ENCODE results near the gene DNASE2B.
"Not testable (repeated sequence)": the region's sequence is repeated elsewhere in the genome, so short reads cannot be mapped to it uniquely, and the experiment has no call there.

The DNASE2B gene

DNA sequence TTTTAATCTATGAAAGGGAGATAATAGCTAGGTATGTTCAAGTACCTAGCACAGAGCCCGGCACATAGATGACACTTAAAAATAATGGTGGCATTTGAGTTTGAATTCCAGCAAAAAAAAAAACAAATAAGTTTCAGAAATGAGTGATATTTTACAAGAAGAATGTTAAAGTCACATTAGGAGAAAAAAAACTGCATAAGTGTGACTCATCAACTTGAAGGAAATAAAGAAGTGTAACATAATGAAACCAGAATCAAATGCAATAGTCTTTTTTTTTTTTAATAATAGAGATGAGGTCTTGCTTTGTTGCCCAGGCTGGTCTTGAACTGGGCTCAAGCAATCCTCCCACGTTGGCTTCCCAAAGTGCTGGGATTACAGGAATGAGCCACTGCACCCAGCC, 17.1 kb downstream of the DNASE2B start:
- no peak for DNase-seq

DNA sequence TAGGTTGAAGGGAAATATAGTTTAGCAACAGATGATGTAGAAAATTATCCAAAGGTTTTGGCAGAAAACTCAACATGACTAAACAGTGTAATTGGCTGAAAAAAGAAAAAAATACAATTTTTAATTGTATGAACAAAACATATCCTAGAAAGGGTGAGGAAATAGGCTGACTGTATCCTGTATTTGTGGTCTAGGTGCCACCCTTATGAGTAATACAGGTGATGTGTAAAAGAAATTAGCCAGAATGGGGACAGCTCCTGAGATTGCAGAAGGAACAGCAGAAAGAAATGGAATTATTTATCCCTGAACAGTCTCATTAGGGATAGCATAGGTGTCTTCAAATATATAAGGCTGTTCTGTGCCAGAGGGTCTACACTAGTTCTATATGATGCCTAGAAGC, 24.6 kb downstream of the DNASE2B start:
- no peak for DNase-seq

DNA sequence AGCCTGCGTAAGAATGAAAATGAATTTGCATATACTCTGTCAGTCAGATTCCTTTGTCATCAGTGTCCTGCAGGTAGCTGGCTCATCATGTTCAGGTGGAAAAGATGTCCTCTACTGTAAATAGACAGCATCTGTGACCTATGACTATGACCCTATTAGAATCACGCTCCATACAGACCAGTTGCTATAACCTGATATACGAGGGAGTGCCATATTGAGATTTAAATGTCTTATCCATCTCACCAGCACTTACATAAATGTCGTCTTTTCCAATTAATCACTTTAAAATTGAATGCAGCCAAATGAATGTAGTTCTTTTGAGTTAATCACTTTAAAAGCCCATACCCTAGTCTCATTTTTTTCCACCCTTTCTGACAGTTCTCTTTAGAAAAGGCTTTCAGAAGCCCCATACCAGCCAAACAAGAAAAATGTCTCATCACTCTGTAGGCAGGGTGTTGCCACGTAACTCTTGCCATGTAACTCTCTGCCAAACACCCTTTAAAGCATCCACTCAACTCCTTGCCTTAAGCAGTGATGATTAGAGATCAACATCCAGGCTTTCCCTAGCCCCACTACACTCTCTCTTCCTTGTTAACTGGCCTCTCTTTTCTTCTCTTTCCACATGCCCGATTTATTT, 26.3 kb downstream of the DNASE2B start:
- no peak for DNase-seq

DNA sequence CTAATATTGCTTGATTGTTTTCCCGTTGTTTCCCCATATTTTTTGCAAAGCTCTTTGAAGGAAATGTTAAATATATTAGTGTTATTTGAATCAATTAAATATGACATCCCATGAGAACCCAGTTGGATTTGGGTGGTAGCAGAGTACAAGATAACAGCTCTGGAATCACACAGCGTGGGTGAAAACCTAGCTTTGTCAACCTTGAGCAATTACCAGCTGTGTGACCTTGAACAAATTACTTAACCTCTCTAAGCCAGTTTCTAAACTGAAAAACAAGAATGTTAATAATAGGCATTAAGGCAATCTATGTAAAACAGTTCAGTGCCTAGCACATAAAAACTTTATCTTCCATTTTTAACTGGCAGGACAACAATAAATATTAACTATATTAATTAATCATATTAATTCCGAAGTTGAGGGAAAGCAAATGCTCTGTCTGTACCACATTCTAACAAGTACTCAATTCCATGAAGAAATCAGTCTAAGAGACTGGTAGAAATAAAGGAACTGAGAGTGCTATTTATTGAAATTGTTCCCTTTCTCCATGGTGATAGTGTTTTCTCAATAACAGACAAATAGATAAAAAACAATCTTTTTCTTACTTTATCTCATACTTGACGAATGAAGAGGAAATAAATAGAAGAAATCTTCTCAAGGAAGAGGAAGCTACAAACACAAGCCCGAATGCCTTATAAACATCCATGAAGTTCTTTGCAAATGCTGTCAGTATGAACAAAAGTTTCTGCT, 27.0 kb downstream of the DNASE2B start:
- no peak for DNase-seq

DNA sequence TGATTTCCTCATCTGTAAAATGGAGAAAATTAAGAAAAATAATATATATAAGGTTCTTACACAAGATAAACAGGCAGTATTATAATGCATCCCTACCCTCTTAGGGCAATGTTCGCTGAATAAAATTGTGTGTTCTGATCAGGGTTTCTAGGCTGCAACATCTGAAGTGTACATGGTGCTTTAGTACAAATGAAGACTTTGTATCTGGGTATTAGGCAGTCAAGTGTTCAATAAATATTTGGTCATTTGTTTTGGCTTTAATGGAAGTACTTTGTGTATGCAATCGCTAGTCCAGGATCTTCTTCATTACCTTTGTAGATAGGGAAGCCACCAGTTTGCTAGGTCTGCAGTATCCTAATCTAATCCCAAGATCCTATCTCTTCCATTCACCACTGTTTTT, 28.1 kb downstream of the DNASE2B start:
- no peak for DNase-seq

DNA sequence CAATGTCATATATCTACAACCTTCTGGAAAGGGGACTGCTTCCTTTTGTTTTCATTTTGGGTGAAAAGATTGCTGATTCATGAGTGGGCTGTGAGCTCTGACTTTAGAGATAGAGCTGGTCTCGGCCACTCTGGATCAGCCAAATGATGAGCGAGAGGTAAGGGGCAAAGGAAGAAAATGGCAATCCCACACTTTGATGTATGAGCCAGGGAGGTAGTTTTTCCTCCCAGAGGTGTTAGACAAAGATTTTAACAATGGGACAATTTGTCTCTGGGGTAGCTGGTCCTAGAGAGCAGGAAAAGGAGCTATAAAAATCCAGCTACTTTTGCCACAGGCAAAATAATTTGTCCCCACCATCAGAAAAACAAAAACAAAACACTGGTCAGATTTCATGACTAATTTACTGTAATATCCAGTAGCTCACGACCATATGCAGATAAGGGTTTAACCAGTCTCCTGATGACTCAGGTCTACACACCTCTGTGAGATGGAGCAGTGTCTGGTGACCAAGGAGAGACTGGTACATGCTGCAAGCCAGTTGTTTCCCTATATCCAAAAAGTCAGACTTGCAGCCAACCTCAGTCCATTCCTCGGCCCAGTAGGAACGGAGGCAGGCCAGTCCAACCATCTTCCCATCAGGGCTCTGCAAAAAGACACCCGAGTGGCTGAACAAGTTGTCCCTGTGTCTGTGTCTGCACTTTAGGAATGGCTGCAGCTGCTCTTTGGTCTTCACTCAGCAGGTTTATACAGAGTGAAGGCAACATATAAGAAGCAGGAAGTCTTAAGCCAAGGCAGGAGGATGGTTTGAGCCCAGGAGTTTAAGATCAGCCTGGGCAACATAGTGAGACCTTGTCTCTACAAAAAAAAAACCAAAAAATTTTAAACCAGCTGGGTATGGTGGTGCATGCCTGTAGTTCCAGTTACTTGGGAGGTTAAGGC, 29.2 kb downstream of the DNASE2B start:
- no peak for DNase-seq

DNA sequence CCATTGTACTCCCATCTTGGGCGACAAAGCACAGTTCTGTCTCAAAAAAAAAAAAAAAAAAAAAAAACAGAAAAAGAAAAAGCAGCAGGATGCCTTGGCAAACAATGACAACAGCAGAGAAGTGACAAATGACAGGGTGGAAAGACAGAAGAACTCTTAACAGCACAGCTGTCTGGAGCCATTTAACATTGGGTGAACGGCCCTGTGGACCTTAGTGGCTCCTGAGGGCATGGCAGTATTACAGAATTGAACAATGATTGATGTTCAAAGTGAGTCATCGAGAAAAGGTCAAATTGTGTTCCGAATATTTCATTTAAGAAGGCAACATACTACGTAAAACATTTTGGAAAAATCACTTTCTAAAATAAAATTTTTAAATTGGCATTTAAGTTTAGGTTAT, 30.0 kb downstream of the DNASE2B start:
- DNase-seq: no peak

DNA sequence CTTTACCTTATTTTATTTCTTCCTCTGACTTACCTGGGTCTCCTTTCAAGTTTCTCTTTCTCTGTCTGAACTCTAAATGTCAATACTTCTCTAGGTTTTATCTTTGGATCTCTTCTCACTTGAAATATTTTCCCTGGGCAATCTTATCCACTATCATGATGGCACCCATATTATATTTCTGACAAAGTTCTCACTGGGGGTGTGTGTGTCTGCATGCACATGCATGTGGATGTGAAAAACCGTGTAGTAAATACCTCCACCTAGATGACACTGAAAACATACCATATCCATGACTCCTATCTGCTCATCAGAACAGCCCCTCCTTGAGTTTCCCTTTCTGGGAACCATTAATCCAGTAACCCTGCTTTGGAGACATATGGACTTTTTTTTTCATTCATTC, 30.9 kb downstream of the DNASE2B start:
- no peak for DNase-seq

DNA sequence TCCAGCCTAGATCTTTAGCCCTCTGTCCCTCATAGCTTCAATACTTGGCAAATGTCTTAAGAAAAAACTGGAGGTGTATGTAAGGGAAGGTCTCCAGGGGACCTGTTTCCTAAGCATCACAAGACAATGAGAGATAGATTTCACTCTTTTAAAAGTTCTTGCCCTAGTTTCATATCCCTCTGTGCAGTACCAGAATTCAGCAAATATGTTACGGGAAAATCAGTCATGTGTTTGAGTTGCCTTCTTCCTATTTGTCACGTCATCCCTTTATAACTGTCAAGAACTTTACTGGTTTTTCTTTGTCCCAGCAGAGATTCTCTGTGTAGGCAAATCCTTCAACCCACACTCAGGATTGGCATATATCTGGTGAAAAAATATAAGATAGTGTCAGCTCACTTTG, 32.3 kb downstream of the DNASE2B start:
- no peak for DNase-seq

DNA sequence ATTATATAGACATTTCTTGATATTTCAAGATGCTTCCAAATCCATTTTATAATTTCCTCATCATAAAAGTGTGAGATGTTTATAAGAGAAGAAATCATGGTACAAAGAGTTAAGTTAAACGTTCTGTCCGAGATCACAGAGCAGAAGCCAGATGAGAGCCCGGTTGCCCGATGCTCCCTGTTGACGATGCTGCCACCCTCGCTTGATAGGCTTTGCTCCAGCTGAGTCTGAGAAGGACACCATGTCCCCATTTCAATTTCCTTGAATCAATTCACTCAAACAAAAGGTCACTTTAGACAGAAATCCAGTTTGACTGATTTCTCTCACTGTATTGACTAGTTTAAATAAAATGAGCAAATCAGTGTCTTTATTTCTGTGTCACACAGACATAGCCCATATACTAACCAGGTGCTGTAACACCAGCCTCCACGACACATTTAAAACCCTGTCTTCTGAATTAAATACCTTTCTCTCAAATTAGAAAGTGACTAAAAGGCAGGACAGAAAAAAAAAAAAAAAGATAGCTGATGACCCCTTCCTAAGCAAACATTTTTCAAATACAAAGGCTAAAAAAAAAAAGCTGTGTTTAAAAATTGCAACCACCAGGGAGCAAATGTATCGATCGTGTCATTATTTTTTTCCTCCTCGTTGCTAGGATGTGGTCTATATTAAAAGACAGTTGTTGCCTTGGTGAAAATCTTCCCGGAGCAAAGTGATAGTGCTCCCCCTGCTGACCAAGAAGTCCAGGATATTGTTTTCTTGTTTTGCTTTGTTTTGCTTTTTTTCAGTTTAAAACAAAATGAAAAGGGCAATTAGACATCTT, 35.2 kb downstream of the DNASE2B start:
- peak; percentile 83 for DNase-seq

DNA sequence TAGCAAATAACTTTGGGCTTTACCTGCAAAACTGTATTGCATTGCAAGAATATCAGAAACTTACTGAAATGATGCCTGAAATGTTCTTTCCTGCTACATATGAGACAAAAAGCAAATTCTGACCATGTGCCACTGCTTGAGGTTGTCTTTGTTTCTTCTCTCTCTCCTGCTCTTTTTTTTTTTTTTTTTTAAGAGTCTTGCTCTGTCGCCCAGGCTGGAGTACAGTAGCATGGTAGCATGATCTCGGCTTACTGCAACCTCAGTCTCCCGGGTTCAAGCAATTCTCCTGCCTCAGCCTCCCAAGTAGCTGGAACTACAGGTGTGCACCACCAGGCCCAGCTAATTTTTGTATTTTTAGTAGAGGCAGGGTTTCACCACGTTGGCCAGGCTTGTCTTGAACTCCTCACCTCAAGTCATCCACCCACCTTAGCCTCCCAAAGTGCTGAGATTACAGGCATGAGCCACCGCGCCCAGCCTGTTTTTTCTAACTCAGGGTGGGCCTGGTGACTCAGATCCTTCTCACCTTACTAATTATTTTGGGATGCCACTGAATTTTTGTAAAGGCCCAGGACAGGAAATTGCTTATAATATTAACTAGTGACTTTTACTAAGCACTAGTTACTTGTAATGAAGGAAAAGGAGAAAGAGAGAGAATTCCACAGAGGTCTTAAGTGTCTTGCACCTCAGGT, 35.9 kb downstream of the DNASE2B start:
- DNase-seq: no peak

DNA sequence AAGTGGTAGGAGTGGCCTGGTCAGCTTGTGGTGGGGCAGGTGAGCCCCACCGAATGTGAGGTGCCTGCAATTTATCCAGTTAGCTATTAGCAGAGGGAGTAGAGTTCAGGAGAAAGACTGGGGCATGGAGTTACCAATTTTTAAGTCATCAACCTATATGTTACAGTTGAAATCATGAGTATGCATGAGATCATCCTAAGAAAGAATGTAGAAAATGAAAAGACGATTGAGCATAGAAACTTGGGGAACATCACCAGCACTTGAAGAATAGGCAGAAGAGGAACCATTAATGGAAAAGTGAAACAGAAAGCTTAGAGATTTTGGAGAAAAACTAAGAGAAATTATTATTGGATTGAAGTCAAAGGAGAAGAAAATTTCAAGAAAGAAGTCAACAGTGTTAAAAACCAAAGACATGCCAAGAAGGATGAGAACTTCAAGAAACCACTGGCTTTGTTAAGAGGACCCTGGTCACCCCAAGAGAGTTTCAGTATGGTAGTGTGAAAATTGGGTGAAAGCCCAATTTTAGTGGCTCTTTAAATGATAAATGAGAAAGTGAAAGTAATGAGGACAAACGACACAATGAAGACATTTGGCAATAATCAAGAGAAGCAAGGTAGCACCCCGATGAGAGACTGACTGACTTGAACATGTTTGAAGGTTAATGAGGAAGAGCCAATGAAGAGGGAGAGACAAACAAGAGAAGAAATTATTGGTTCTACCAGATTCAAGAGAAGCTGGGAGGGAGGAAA, 36.7 kb downstream of the DNASE2B start:
- DNase-seq: no peak

DNA sequence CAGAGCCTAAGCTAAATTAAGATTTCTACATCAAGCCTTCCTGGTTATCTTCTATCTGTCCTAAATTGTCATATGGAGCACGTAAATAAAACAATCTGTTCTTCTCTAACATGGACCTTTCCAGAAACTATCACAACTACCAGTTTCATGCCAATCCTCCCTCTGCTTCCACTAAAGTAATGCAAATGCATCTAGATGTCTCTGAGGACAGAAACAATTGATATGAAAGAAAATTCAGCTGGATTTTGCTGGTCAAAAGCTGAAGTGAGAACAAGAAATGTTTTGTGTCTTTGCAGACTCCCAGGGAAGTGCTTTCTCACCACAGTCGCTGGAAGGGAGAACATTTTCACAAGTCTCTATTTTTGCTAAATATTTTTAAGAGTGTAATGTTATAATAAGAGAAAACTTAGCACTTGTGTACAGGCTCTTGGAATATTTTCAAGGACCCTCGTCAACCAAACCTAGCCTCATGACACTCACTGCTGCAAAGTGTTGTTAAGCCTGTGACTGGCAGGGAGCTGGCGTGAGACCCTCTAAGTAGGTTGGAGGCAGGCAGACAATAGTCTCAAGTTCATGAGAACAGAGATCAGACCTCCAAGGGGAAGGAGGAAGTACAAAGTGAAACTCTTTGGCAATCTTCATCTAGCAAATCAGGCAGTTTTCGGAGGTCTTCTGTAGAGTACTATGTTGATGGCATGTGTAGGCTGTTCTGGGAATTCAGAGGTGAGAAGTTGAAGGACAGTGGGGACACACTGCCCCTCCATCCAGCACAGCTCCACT, 38.8 kb downstream of the DNASE2B start:
- no peak for DNase-seq

DNA sequence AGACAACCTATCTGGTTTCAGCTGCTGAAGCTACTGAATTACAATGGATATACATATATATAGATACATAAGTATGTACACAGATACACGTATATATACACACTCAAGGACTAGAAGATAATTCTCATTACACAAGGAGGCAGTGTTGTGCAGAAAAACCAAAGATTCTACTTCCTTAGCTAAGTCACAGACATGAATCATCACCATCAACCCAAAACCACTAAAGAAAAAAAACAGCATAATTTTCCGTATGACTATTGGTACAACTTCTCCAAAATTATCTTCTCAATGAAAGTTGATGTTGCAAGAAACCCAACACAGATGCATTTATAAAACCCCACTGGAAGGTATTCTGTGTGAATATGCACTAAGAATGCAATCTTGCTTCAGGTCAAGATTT, 44.0 kb downstream of the DNASE2B start:
- DNase-seq: no peak

DNA sequence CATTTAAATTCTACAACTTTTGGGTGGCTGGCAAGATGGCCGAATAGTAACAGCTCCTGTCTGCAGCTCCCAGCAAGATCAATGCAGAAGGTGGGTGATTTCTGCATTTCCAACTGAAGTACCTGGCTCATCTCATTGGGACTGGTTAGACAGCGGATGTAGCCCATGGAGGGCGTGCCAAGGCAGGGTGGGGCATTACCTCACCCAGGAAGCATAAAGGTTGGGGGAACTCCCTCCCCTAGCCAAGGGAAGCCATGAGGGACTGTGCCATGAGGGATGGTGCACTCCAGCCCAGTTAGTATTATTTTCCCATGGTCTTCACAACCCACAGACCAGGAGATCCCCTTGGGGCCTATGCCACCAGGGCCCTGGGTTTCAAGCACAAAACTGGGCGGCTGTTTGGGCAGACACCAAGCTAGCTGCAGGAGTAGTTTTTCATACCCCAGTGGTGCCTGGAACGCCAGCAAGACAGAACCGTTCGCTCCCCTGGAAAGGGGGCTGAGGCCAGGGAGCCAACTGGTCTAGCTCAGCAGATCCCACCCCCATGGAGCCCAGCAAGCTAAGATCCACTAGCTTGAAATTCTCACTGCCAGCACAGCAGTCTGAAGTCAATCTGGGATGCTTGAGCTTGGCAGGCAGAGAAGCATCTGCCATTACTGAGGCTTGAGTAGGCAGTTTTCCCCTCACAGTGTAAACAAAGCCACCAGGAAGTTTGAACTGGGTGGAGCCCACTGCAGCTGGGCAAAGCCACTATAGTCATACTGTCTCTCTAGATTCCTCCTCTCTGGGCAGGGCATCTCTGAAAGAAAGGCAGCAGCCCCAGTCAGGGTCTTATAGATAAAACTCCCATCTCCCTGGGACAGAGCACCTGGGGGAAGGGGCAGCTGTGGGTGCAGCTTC, 44.7 kb downstream of the DNASE2B start:
- DNase-seq: not testable (repeated sequence)

DNA sequence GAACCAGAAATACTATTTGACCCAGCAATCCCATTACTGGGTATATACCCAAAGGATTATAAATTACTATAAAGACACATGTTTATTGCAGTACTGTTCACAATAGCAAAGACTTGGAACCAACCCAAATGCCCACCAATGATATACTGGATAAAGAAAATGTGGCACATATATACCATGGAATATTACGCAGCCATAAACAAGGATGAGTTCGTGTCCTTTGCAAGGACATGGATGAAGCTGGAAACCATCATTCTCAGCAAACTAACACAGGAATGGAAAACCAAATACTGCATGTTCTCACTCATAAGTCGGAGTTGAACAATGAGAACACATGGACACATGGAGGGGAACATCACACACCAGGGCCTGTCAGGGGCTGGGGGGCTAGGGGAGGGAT, 50.4 kb downstream of the DNASE2B start:
- not testable (repeated sequence) for DNase-seq

DNA sequence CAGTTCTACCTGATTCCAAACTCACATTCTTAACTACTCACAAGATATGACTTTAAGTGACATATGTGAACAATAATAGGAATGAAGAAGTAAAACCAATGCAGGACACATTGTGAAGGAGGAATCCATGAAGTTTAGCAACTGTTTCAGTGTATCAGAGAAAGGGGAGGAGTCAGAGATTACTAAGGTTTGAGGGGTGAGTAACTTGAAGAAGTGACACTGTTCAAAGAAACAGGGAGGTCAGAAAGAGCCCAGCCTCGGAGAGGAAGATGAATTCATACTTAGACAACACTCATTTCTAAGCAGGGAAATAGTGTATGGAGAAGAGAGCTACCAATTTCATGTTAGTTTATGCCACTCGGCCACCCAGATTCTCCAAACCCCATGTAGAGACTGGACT, 52.6 kb downstream of the DNASE2B start:
- DNase-seq: no peak

DNA sequence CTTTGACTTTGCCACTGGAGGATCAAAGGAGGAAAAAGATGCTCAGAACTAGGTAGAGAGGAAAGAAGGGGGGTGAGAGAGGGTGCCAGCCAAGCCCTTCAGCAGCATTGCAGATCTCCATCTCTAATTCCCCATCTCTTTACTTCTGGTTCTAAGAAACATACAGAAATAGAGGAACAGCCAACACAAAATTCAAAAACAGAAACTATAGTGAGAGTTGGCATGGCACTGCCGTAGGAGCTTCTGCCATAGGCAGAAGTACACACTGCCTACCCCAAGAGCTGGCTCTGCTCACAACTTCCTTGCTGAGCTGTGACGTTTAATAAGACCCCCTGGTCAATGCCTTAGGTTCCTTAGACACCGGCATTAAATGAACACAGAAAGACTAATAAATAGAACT, 54.2 kb downstream of the DNASE2B start:
- no peak for DNase-seq

DNA sequence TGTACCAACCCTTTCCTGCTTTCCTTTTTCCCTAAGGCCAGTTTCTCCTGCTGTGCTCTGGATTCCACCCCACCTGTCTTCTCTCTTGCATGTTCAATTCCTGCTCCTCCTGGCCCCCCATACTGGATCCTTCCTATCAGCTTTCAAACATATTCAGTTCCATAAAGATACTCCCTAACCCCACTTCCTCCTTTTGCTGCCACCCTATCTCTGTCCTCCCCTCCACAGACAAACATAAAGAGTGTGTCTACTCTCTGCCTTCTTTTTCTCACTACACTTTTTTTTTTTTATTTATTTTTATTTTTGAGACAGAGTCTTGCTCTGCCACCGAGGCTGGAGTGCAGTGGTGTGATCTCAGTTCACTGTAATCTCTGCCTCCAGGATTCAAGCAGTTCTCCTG, 63.8 kb downstream of the DNASE2B start:
- DNase-seq: no peak
